ENCODE data around the gene RAF1. TPM values are rescaled to one million over a fixed set of nuclear protein-coding genes. Genes with fewer than 3 reads are reported as not detected.

The RAF1 gene
- total and polyA plus RNA-seq, 2 experiments from 2014 or later, result 39.5 to 123 TPM

GRCh38 chr3:12629560-12629959, 34.4 kb downstream of the RAF1 start:
- no peaks in the 10 kb centered on the region for H3K9me3 Mint-ChIP-seq
- Histone ChIP-seq H3K36me3 (ENCODE audit: insufficient read depth) (no peaks in the 10 kb centered on the region), H3F3A (replicated peaks; ENCODE audit: low read depth) (no peaks in the 10 kb centered on the region), H3K4me3 (no peak overlapping the region), H3K79me2 (replicated peaks; ENCODE audit: insufficient read depth) (peaks cover 100% of the 10 kb centered on the region), H3K4me2 (no peak overlapping the region), H3K27ac (ENCODE audit: low read depth) (no peak overlapping the region), H4K20me1 (replicated peaks; ENCODE audit: insufficient read depth) (peaks cover 64% of the 10 kb centered on the region), H3K9me2 (ENCODE audit: insufficient read depth) (no peaks in the 10 kb centered on the region), H2AFZ (no peak overlapping the region), H3K4me1 (ENCODE audit: insufficient read depth) (no peaks in the 10 kb centered on the region; the same call in 1 of the 2 replicates), H3K27me3 (ENCODE audit: insufficient read depth) (no peaks in the 10 kb centered on the region)
- no peak for DNase-seq (ENCODE audit: low spot score)
- no peak overlapping the region for H3K27ac Mint-ChIP-seq
- no peak overlapping the region for H3K4me3 Mint-ChIP-seq
- peaks cover 14% of the 10 kb centered on the region for H3K4me1 Mint-ChIP-seq
- peaks cover 11% of the 10 kb centered on the region for H3K27me3 Mint-ChIP-seq (ENCODE audit: insufficient read depth, low read depth, poor library complexity)
- no peaks in the 10 kb centered on the region for H3K36me3 Mint-ChIP-seq (ENCODE audit: low read depth)
- no peak for ATAC-seq
- TF ChIP-seq NANOG (IDR thresholded peaks at IDR 0.05; ENCODE audit: borderline replicate concordance) (no peak), POLR2AphosphoS5 (IDR thresholded peaks at IDR 0.05; ENCODE audit: low read depth) (no peak), ETS1 (IDR thresholded peaks at IDR 0.05) (no peak), JUNB (IDR thresholded peaks at IDR 0.05; ENCODE audit: unreplicated experiment) (no peak), EZH2phosphoT487 (IDR thresholded peaks at IDR 0.05; ENCODE audit: unreplicated experiment) (no peak), EZH2 (IDR thresholded peaks at IDR 0.05; ENCODE audit: low read depth, unreplicated experiment) (no peak), CREB1 (CRISPR knock-in tag; IDR thresholded peaks at IDR 0.05; ENCODE audit: low read depth) (no peak), ZNF114 (CRISPR knock-in tag; IDR thresholded peaks at IDR 0.05) (no peak)

GRCh38 chr3:12628813-12629212, 35.1 kb downstream of the RAF1 start:
- no peaks in the 10 kb centered on the region for H3F3A ChIP-seq (replicated peaks; ENCODE audit: low read depth)
- Mint-ChIP-seq H3K27ac (no peak overlapping the region), H3K27me3 (ENCODE audit: insufficient read depth, low read depth, poor library complexity) (peaks cover 6% of the 10 kb centered on the region), H3K9me3 (no peaks in the 10 kb centered on the region), H3K4me1 (peaks cover 14% of the 10 kb centered on the region), H3K36me3 (ENCODE audit: low read depth) (no peaks in the 10 kb centered on the region), H3K4me3 (no peak overlapping the region)
- H3K79me2 ChIP-seq (replicated peaks; ENCODE audit: insufficient read depth), result peaks cover 100% of the 10 kb centered on the region
- H3K4me2 ChIP-seq, result no peak overlapping the region
- no peaks in the 10 kb centered on the region for H3K36me3 ChIP-seq (ENCODE audit: insufficient read depth)
- no peak for ATAC-seq
- H3K27me3 ChIP-seq (ENCODE audit: insufficient read depth), result no peaks in the 10 kb centered on the region
- DNase-seq (ENCODE audit: low spot score), result no peak
- no peaks in the 10 kb centered on the region; the same call in 1 of the 2 replicates for H3K4me1 ChIP-seq (ENCODE audit: insufficient read depth)
- no peaks in the 10 kb centered on the region for H3K9me2 ChIP-seq (ENCODE audit: insufficient read depth)
- no peak overlapping the region for H3K27ac ChIP-seq (ENCODE audit: low read depth)
- H2AFZ ChIP-seq, result no peak overlapping the region
- peaks cover 65% of the 10 kb centered on the region for H4K20me1 ChIP-seq (replicated peaks; ENCODE audit: insufficient read depth)
- H3K4me3 ChIP-seq, result no peak overlapping the region
- no peak for TF ChIP-seq ZNF114 (CRISPR knock-in tag; IDR thresholded peaks at IDR 0.05)
- no peak for TF ChIP-seq NANOG (IDR thresholded peaks at IDR 0.05; ENCODE audit: borderline replicate concordance)
- no peak for TF ChIP-seq CREB1 (CRISPR knock-in tag; IDR thresholded peaks at IDR 0.05; ENCODE audit: low read depth)
- no peak for TF ChIP-seq JUNB (IDR thresholded peaks at IDR 0.05; ENCODE audit: unreplicated experiment)
- TF ChIP-seq EZH2 (IDR thresholded peaks at IDR 0.05; ENCODE audit: low read depth, unreplicated experiment), result no peak
- no peak for TF ChIP-seq ZNF331 (CRISPR knock-in tag; IDR thresholded peaks at IDR 0.05; ENCODE audit: low read depth)
- TF ChIP-seq, protein P1, sequence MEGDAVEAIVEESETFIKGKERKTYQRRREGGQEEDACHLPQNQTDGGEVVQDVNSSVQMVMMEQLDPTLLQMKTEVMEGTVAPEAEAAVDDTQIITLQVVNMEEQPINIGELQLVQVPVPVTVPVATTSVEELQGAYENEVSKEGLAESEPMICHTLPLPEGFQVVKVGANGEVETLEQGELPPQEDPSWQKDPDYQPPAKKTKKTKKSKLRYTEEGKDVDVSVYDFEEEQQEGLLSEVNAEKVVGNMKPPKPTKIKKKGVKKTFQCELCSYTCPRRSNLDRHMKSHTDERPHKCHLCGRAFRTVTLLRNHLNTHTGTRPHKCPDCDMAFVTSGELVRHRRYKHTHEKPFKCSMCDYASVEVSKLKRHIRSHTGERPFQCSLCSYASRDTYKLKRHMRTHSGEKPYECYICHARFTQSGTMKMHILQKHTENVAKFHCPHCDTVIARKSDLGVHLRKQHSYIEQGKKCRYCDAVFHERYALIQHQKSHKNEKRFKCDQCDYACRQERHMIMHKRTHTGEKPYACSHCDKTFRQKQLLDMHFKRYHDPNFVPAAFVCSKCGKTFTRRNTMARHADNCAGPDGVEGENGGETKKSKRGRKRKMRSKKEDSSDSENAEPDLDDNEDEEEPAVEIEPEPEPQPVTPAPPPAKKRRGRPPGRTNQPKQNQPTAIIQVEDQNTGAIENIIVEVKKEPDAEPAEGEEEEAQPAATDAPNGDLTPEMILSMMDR (conservative IDR thresholded peaks at IDR 0.05; ENCODE audit: low read depth in 2 of 2), result no peak
- TF ChIP-seq POLR2AphosphoS5 (IDR thresholded peaks at IDR 0.05; ENCODE audit: low read depth), result no peak
- no peak for TF ChIP-seq EZH2phosphoT487 (IDR thresholded peaks at IDR 0.05; ENCODE audit: unreplicated experiment)
- TF ChIP-seq ETS1 (IDR thresholded peaks at IDR 0.05), result no peak
- TF ChIP-seq, protein P2, sequence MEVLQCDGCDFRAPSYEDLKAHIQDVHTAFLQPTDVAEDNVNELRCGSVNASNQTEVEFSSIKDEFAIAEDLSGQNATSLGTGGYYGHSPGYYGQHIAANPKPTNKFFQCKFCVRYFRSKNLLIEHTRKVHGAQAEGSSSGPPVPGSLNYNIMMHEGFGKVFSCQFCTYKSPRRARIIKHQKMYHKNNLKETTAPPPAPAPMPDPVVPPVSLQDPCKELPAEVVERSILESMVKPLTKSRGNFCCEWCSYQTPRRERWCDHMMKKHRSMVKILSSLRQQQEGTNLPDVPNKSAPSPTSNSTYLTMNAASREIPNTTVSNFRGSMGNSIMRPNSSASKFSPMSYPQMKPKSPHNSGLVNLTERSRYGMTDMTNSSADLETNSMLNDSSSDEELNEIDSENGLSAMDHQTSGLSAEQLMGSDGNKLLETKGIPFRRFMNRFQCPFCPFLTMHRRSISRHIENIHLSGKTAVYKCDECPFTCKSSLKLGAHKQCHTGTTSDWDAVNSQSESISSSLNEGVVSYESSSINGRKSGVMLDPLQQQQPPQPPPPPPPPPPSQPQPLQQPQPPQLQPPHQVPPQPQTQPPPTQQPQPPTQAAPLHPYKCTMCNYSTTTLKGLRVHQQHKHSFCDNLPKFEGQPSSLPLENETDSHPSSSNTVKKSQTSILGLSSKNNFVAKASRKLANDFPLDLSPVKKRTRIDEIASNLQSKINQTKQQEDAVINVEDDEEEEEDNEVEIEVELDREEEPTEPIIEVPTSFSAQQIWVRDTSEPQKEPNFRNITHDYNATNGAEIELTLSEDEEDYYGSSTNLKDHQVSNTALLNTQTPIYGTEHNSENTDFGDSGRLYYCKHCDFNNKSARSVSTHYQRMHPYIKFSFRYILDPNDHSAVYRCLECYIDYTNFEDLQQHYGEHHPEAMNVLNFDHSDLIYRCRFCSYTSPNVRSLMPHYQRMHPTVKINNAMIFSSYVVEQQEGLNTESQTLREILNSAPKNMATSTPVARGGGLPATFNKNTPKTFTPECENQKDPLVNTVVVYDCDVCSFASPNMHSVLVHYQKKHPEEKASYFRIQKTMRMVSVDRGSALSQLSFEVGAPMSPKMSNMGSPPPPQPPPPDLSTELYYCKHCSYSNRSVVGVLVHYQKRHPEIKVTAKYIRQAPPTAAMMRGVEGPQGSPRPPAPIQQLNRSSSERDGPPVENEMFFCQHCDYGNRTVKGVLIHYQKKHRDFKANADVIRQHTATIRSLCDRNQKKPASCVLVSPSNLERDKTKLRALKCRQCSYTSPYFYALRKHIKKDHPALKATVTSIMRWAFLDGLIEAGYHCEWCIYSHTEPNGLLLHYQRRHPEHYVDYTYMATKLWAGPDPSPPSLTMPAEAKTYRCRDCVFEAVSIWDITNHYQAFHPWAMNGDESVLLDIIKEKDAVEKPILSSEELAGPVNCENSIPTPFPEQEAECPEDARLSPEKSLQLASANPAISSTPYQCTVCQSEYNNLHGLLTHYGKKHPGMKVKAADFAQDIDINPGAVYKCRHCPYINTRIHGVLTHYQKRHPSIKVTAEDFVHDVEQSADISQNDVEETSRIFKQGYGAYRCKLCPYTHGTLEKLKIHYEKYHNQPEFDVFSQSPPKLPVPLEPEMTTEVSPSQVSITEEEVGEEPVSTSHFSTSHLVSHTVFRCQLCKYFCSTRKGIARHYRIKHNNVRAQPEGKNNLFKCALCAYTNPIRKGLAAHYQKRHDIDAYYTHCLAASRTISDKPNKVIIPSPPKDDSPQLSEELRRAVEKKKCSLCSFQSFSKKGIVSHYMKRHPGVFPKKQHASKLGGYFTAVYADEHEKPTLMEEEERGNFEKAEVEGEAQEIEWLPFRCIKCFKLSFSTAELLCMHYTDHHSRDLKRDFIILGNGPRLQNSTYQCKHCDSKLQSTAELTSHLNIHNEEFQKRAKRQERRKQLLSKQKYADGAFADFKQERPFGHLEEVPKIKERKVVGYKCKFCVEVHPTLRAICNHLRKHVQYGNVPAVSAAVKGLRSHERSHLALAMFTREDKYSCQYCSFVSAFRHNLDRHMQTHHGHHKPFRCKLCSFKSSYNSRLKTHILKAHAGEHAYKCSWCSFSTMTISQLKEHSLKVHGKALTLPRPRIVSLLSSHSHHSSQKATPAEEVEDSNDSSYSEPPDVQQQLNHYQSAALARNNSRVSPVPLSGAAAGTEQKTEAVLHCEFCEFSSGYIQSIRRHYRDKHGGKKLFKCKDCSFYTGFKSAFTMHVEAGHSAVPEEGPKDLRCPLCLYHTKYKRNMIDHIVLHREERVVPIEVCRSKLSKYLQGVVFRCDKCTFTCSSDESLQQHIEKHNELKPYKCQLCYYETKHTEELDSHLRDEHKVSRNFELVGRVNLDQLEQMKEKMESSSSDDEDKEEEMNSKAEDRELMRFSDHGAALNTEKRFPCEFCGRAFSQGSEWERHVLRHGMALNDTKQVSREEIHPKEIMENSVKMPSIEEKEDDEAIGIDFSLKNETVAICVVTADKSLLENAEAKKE (CRISPR knock-in tag; IDR thresholded peaks at IDR 0.05), result no peak
